AG04450 (cell line): ENCODE results near the gene MAPKBP1. TPM values are rescaled to one million over a fixed set of nuclear protein-coding genes. Genes with fewer than 3 reads are reported as not detected.

Experiments
- CTCF ChIA-PET: fragments of 300-600, 350-600 bp; formaldehyde crosslinking; extraction: SDS; loops from one replicate; lab custom pipeline; 2022; ENCODE audit warnings: antibody characterized with exemption, inconsistent platforms; lab: Charles Lee
- POLR2A ChIA-PET: fragments of 350-600 bp; formaldehyde crosslinking; extraction: SDS; loops from one replicate; lab custom pipeline; 2021; ENCODE audit warnings: antibody characterized with exemption, inconsistent platforms; lab: Yijun Ruan, JAX
- DNase-seq: peaks from one replicate; pipeline ENCODE4 v3.0.0-alpha.2; 2011; ENCODE audit warnings: low read depth, low spot score
- H3K27ac ChIP-seq: one replicate; pipeline ENCODE4 v1.5.1; 2012; ENCODE audit warnings: low read depth, low read length, control low read depth
- H3K27me3 ChIP-seq: one replicate; pipeline ENCODE4 v1.6.0; 2012; ENCODE audit warnings: low read length; ENCODE audit not compliant: control insufficient read depth, insufficient read depth
- H3K4me3 ChIP-seq: 2 replicates; pipeline ENCODE4 v1.5.1; 2011; ENCODE audit warnings: mild to moderate bottlenecking, low read depth, low read length, control low read depth
- H3K9me3 ChIP-seq: 2 replicates; pipeline ENCODE4 v1.5.1; 2012; ENCODE audit warnings: low read length; ENCODE audit not compliant: control insufficient read depth, insufficient read depth
- polyA plus RNA-seq: library from polyadenylated mRNA; depleted of rRNA; stranded (reverse); fragments of >200 nt; gene quantifications from 2 replicates; pipeline ENCODE4 v1.2.3, GENCODE V29; 2011
- TF ChIP-seq, protein P1 (sequence below): IDR thresholded peaks from 2 replicates; pipeline ENCODE4 v1.5.1; 2011; ENCODE audit warnings: low read depth, low read length, control low read depth, inconsistent platforms

Gene MAPKBP1
- polyA plus RNA-seq, 1 experiment: 6.1 TPM

GRCh38 chr15:41814534-41814933, 40.2 kb downstream of the MAPKBP1 start:
- H3K27ac ChIP-seq: no peak overlapping the region
- POLR2A ChIA-PET: no interaction called here
- TF ChIP-seq, protein P1, sequence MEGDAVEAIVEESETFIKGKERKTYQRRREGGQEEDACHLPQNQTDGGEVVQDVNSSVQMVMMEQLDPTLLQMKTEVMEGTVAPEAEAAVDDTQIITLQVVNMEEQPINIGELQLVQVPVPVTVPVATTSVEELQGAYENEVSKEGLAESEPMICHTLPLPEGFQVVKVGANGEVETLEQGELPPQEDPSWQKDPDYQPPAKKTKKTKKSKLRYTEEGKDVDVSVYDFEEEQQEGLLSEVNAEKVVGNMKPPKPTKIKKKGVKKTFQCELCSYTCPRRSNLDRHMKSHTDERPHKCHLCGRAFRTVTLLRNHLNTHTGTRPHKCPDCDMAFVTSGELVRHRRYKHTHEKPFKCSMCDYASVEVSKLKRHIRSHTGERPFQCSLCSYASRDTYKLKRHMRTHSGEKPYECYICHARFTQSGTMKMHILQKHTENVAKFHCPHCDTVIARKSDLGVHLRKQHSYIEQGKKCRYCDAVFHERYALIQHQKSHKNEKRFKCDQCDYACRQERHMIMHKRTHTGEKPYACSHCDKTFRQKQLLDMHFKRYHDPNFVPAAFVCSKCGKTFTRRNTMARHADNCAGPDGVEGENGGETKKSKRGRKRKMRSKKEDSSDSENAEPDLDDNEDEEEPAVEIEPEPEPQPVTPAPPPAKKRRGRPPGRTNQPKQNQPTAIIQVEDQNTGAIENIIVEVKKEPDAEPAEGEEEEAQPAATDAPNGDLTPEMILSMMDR: no peak
- CTCF ChIA-PET: interaction anchor here (15.8 kb wide), 1 partner anchor 37 kb away, joined by 362 read pairs; the partner anchor contains the start of gene MAPKBP1
- DNase-seq: no peak
- no peak overlapping the region for H3K4me3 ChIP-seq
- H3K9me3 ChIP-seq: no peaks in the 10 kb centered on the region
- H3K27me3 ChIP-seq: no peaks in the 10 kb centered on the region

GRCh38 chr15:41816788-41817187, 42.5 kb downstream of the MAPKBP1 start:
- POLR2A ChIA-PET: no interaction called here
- Histone ChIP-seq H3K27ac (no peak overlapping the region), H3K9me3 (no peaks in the 10 kb centered on the region), H3K4me3 (no peak overlapping the region), H3K27me3 (no peaks in the 10 kb centered on the region)
- TF ChIP-seq, protein P1: no peak
- CTCF ChIA-PET: interaction anchor here (2.1 kb wide), 1 partner anchor 45 kb away, joined by 6 read pairs; no protein-coding TSS in a partner anchor
- DNase-seq: no peak

DNA sequence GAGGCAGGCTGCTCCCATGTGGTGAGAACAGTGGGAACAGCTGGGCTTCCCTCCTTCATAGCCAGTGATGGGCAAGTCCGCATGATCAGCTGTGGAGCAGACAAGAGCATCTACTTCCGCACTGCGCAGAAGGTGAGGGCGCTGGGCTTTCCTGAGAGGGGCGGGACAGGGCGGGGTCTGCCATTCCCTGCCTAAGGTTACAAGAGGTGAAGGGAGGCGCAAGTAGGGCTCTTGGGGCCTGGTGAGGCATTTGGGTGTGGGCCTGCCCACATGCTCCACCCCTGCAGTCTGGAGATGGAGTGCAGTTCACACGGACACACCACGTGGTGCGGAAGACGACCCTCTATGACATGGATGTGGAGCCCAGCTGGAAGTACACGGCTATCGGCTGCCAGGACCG, 43.0 kb downstream of the MAPKBP1 start:
- CTCF ChIA-PET: interaction anchor here (2.1 kb wide), 1 partner anchor 45 kb away, joined by 6 read pairs; no protein-coding TSS in a partner anchor

GRCh38 chr15:41817781-41818180, 43.5 kb downstream of the MAPKBP1 start:
- Histone ChIP-seq H3K4me3 (no peak overlapping the region), H3K9me3 (no peaks in the 10 kb centered on the region), H3K27me3 (no peaks in the 10 kb centered on the region), H3K27ac (no peak overlapping the region)
- ChIA-PET CTCF (interaction anchor here (1.0 to 2.1 kb wide), 3 partner anchors 44 to 87 kb away, joined by 4 to 6 read pairs (median 4); partner anchors contain the start of gene MAPKBP1), POLR2A (no interaction called here)
- no peak for DNase-seq
- TF ChIP-seq, protein P1: no peak

More for the DNA sequence above, 43.0 kb downstream of the MAPKBP1 start:
- Histone ChIP-seq H3K9me3 (no peaks in the 10 kb centered on the region), H3K27me3 (no peaks in the 10 kb centered on the region), H3K27ac (no peak overlapping the region), H3K4me3 (no peak overlapping the region)
- no peak for DNase-seq
- POLR2A ChIA-PET: interaction anchor here (0.6 kb wide), 1 partner anchor 33 kb away, joined by 6 read pairs; no protein-coding TSS in a partner anchor
- TF ChIP-seq, protein P1: no peak

DNA sequence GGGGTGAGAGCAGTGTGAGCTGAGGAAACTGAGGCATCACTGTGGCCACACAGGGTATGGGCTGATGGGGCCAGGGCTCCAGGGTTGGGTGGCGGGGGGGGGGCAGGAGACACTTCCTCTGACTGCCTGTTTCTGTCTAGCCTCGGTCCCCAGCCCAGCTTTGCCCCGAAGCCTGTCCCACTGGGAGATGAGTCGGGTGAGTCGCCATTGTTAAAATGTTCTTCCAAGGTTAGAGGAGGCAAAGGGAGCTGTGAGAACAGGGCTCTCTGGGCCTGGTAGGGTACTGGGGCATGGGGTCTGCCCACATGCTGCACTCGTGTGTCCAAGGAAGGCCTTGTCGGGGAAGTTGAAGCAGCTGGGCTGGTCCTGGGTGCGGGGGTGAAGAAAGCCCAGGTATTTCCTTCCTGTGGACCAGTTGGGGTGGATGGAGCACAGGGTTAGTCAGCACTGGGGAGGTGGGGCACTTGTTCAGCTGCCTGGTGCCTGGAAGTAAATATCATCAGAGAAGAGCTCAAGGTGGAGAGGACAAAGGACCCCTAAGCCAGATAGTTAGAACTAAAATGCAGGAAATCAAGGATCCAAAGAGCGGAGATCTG, 45.3 kb downstream of the MAPKBP1 start:
- no peak for DNase-seq
- POLR2A ChIA-PET: interaction anchor here (0.7 kb wide), 1 partner anchor 261 kb away, joined by 5 read pairs; no protein-coding TSS in a partner anchor
- Histone ChIP-seq H3K4me3 (no peak overlapping the region), H3K27me3 (no peaks in the 10 kb centered on the region), H3K27ac (no peak overlapping the region), H3K9me3 (no peaks in the 10 kb centered on the region)
- TF ChIP-seq, protein P1: no peak
- CTCF ChIA-PET: interaction anchor here (0.6 to 1.4 kb wide), 3 partner anchors 45 to 234 kb away, joined by 3 to 5 read pairs (median 3); partner anchors contain the start of gene MAPKBP1
